ENCODE measurements around the gene ADIPOR2. TPM values are rescaled to one million over a fixed set of nuclear protein-coding genes. Genes with fewer than 3 reads are reported as not detected.

Gene ADIPOR2
- total RNA-seq, 1 donor from 2014 or later: 54.0 TPM

DNA sequence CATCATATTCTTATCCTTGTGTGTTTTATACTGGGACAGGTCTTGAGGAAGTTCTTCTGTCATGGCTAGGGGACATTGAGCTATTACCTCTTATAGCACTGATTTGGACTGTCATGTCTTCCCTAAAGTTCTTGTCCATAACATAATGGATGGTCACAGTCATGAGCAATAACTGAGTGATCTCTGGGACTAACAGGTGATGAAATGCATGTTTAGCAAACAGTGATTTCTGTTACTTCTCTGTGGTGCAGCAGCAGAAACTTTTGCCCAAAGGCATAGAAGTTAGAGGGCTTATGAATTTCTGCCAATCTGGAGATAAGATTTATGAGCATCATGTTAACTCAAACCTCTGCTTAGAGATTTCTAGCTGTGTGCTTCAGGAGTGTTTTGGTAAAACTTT lies 5.9 kb downstream of the ADIPOR2 start:
- Histone ChIP-seq H3K27me3 (no peaks in the 10 kb centered on the region), H3K4me1 (peaks cover 51% of the 10 kb centered on the region), H3K27ac (no peak overlapping the region), H3K36me3 (no peaks in the 10 kb centered on the region), H3K4me3 (no peak overlapping the region), H3K9me3 (no peaks in the 10 kb centered on the region)
- intact Hi-C loops (cut with DNase I): no loop called here
- TF ChIP-seq POLR2A (IDR thresholded peaks at IDR 0.05) (no peak), POLR2AphosphoS5 (IDR thresholded peaks at IDR 0.05; ENCODE audit: insufficient read depth in 1 of 2, low read depth in 1 of 2) (no peak)
- TF ChIP-seq, protein P1, sequence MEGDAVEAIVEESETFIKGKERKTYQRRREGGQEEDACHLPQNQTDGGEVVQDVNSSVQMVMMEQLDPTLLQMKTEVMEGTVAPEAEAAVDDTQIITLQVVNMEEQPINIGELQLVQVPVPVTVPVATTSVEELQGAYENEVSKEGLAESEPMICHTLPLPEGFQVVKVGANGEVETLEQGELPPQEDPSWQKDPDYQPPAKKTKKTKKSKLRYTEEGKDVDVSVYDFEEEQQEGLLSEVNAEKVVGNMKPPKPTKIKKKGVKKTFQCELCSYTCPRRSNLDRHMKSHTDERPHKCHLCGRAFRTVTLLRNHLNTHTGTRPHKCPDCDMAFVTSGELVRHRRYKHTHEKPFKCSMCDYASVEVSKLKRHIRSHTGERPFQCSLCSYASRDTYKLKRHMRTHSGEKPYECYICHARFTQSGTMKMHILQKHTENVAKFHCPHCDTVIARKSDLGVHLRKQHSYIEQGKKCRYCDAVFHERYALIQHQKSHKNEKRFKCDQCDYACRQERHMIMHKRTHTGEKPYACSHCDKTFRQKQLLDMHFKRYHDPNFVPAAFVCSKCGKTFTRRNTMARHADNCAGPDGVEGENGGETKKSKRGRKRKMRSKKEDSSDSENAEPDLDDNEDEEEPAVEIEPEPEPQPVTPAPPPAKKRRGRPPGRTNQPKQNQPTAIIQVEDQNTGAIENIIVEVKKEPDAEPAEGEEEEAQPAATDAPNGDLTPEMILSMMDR (IDR thresholded peaks at IDR 0.05): no peak
- DNase-seq (ENCODE audit: extremely low spot score in 2 of 2): no peak

DNA sequence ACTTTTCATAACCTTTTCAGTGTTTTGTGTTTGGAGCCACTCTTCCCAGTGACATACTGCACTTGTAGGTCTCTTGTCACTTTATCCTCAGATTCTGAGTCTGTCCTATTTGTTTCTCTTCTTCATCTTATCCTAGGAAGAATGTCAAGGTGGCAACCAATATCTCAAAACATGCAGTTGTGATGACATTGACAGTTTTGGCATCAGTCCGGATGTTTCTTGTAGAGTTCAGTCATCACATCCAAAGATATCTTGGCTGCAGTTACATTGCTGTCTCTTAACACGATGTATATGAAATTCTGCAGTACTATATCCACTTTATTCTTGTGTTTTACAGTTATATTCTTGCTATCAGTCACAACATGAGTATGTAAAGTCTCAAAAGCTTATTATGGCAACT lies 6.4 kb downstream of the ADIPOR2 start:
- Histone ChIP-seq H3K9me3 (no peaks in the 10 kb centered on the region), H3K4me1 (peaks cover 47% of the 10 kb centered on the region), H3K36me3 (no peaks in the 10 kb centered on the region), H3K4me3 (no peak overlapping the region), H3K27ac (no peak overlapping the region), H3K27me3 (no peaks in the 10 kb centered on the region)
- intact Hi-C loops (cut with DNase I): no loop called here
- TF ChIP-seq, protein P1 (IDR thresholded peaks at IDR 0.05): no peak
- TF ChIP-seq POLR2AphosphoS5 (IDR thresholded peaks at IDR 0.05; ENCODE audit: insufficient read depth in 1 of 2, low read depth in 1 of 2) (no peak), POLR2A (IDR thresholded peaks at IDR 0.05) (no peak)
- no peak for DNase-seq (ENCODE audit: extremely low spot score in 2 of 2)

DNA sequence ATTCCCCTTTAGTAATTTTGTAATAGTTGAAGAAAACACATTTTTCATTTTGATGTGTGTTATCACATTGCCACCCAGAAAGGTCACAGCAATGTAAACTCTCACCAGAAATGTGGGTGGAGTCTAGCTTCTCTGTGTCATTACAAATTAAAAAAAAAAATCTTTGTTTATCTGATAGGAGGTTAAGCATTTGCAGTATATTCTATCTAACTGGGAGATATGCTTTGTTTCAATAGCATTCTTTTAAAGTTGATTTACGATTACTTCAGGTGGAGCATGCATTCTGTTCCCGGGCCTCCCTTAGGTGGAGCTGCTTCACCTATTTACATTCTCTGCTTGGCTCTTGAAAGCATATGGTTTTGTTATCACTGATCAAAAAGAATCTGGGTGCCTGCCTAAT lies 7.8 kb downstream of the ADIPOR2 start:
- peaks cover 37% of the 10 kb centered on the region for H3K4me1 ChIP-seq
- no peak overlapping the region for H3K27ac ChIP-seq
- H3K4me3 ChIP-seq: no peak overlapping the region
- no peak for DNase-seq (ENCODE audit: extremely low spot score in 2 of 2)
- no peaks in the 10 kb centered on the region for H3K9me3 ChIP-seq
- intact Hi-C loops (cut with DNase I): no loop called here
- H3K27me3 ChIP-seq: no peaks in the 10 kb centered on the region
- no peaks in the 10 kb centered on the region for H3K36me3 ChIP-seq
- TF ChIP-seq POLR2A (IDR thresholded peaks at IDR 0.05) (no peak), POLR2AphosphoS5 (IDR thresholded peaks at IDR 0.05; ENCODE audit: insufficient read depth in 1 of 2, low read depth in 1 of 2) (no peak)
- TF ChIP-seq, protein P1 (IDR thresholded peaks at IDR 0.05): no peak

DNA sequence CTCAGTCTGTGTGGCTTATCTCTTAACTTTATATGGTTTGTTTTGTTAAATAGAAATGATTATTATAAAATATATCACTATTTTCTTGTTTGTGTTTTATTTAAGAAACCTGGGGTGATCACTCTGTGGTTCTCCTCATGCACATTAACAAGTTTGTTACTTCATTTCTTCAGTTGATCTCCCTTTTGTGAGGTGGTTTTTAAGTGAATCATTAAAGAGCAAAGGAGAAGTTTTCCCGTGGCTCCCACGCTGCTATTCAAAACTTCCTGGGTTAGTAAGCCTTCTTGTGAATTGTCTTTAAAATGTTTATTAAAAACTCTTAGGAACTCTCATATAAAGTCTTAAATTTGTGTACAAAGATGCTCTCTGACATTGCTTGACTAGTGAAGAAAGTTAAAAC lies 11.8 kb downstream of the ADIPOR2 start:
- Histone ChIP-seq H3K27ac (no peak overlapping the region), H3K27me3 (no peaks in the 10 kb centered on the region), H3K36me3 (no peaks in the 10 kb centered on the region), H3K4me1 (peaks cover 28% of the 10 kb centered on the region), H3K4me3 (no peak overlapping the region), H3K9me3 (no peaks in the 10 kb centered on the region)
- DNase-seq (ENCODE audit: extremely low spot score in 2 of 2): no peak
- TF ChIP-seq POLR2AphosphoS5 (IDR thresholded peaks at IDR 0.05; ENCODE audit: insufficient read depth in 1 of 2, low read depth in 1 of 2): no peak
- TF ChIP-seq, protein P1 (IDR thresholded peaks at IDR 0.05): no peak
- intact Hi-C loops (cut with DNase I): no loop called here

DNA sequence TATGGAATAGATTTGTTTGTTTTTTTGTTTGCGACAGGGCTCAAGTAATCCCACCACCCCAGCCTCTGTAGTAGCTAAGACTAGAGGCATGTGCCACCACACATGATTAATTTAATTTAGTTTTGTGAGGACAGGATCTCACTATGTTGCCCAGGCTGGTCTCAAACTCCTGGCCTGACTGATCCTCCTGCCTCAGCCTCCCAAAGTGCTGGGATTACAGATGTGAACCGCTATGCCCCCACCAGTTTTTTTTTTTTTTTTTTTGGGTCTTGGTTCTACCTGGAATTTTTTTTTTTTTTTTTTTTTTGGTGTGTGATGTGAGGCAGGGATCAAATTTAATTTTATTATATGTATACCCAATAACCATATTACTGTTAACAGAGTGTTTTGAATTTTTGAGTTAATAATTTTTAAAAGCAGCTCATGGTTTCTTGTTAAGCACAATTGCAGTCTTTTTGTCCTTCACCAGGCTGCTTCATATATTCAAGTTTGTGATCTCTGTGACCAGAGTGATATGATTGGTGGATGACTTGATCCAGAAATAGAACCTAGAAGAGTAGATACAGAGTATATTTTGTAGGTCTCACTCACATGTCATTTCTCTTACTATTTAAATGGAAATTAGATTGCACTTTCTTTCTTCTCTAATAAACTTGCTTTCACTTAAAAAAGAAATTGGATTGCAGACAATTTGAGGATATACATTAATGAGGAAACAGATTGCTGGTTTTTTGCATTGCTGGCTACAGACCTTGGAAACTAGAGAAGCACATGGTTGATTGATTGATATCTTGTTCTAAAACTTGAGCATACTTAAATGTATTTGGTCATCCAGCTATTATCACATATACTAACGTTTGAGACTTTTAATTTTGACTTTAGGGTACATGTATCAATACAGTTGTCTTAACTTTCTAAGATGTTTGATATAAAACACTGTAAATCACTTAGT lies 13.2 kb downstream of the ADIPOR2 start:
- no peaks in the 10 kb centered on the region for H3K36me3 ChIP-seq
- H3K4me3 ChIP-seq: no peak overlapping the region
- TF ChIP-seq POLR2A (IDR thresholded peaks at IDR 0.05) (no peak), POLR2AphosphoS5 (IDR thresholded peaks at IDR 0.05; ENCODE audit: insufficient read depth in 1 of 2, low read depth in 1 of 2) (no peak)
- TF ChIP-seq, protein P1 (IDR thresholded peaks at IDR 0.05): no peak
- H3K9me3 ChIP-seq: no peaks in the 10 kb centered on the region
- peaks cover 17% of the 10 kb centered on the region for H3K4me1 ChIP-seq
- DNase-seq (ENCODE audit: extremely low spot score in 2 of 2): no peak
- intact Hi-C loops (cut with DNase I): no loop called here
- H3K27ac ChIP-seq: no peak overlapping the region
- no peaks in the 10 kb centered on the region for H3K27me3 ChIP-seq
